Stimulated activated CD4-positive, alpha-beta T cell treated with anti-CD3 and anti-CD28 coated beads, Interleukin-12 subunit alpha, Interleukin-12 subunit beta, amount 100 ng/mL, for 24 hours (primary cell): Measurements from ENCODE around the gene C1orf198.

Source experiments
- DNase-seq, 2 experiments: peaks; one replicate each; pipeline ENCODE4 v3.0.0-alpha.2; 2020; ENCODE audit warnings: low read depth in 2 of 2

C1orf198 gene

GRCh38 chr1:230892018-230892491 is 23.7 kb upstream of the C1orf198 start:
- no peak for DNase-seq

- no peak for DNase-seq
Measured at GRCh38 chr1:230891413-230891812, 23.1 kb upstream of the C1orf198 start.

GRCh38 chr1:230884646-230885045 is 16.3 kb upstream of the C1orf198 start:
- no peak for DNase-seq

GRCh38 chr1:230883967-230884366 is 15.6 kb upstream of the C1orf198 start:
- no peak for DNase-seq

- no peak for DNase-seq
Measured at GRCh38 chr1:230879778-230880177, 11.5 kb upstream of the C1orf198 start.

- no peak for DNase-seq
Measured at GRCh38 chr1:230878591-230878990, 10.3 kb upstream of the C1orf198 start.

- DNase-seq: no peak
Measured at GRCh38 chr1:230877924-230878590, 9.7 kb upstream of the C1orf198 start.

GRCh38 chr1:230877146-230877923 is 9.0 kb upstream of the C1orf198 start:
- DNase-seq: no peak

GRCh38 chr1:230876660-230877059 is 8.3 kb upstream of the C1orf198 start:
- no peak for DNase-seq

- no peak for DNase-seq
Measured at GRCh38 chr1:230875370-230875769, 7.0 kb upstream of the C1orf198 start.

GRCh38 chr1:230870916-230871315 is 2.6 kb upstream of the C1orf198 start:
- DNase-seq: no peak

- no peak for DNase-seq
Measured at GRCh38 chr1:230869500-230869899, 1.2 kb upstream of the C1orf198 start.

- peak in 1 of 2 experiments; percentile 7 for DNase-seq
Measured at GRCh38 chr1:230868736-230869385, 540 bp upstream of the C1orf198 start.

- DNase-seq: no peak
Measured at GRCh38 chr1:230867101-230867902, 1.0 kb downstream of the C1orf198 start.

GRCh38 chr1:230866171-230867070 is 1.9 kb downstream of the C1orf198 start:
- DNase-seq: no peak

GRCh38 chr1:230865062-230865817 is 3.1 kb downstream of the C1orf198 start:
- DNase-seq: no peak

GRCh38 chr1:230864441-230864840 is 3.9 kb downstream of the C1orf198 start:
- no peak for DNase-seq

- no peak for DNase-seq
Measured at GRCh38 chr1:230863449-230863848, 4.9 kb downstream of the C1orf198 start.

GRCh38 chr1:230861970-230862595 is 6.2 kb downstream of the C1orf198 start:
- DNase-seq: no peak

- DNase-seq: no peak
Measured at GRCh38 chr1:230861489-230861888, 6.8 kb downstream of the C1orf198 start.
